Tibial nerve (tissue), 4 donors: ENCODE measurements around the gene FAM131A. TPM values are rescaled to one million over a fixed set of nuclear protein-coding genes. Genes with fewer than 3 reads are reported as not detected.

Experiments used
- DNase-seq, 2 donors: peaks; one replicate each; pipeline ENCODE4 v3.0.0-alpha.2; 2019; ENCODE audit warnings: low spot score in 2 of 2
- H3K27ac ChIP-seq, 4 donors: fragments of 200-600 bp; sonication (generic) in 3 of 4; one replicate each; pipeline ENCODE4 v1.5.1; 2017 to 2019; ENCODE audit warnings: mild to moderate bottlenecking in 1 of 4
- H3K27me3 ChIP-seq, 2 donors: fragments of 200-600 bp; sonication (generic) in 1 of 2; one replicate each; pipeline versions ENCODE4 v1.5.1 to v1.6.0; 2017 to 2019
- H3K36me3 ChIP-seq, 3 donors: fragments of 200-600 bp; sonication (generic); one replicate each; pipeline ENCODE4 v1.5.1; 2018 to 2019
- H3K4me1 ChIP-seq, 4 donors: fragments of 200-600 bp; sonication (generic) in 3 of 4; one replicate each; pipeline ENCODE4 v1.5.1; 2017 to 2019
- H3K4me3 ChIP-seq, 4 donors: fragments of 200-600 bp; sonication (generic) in 3 of 4; one replicate each; pipeline ENCODE4 v1.5.1; 2017 to 2019; ENCODE audit warnings: mild to moderate bottlenecking in 1 of 4, moderate library complexity in 1 of 4
- H3K9me3 ChIP-seq, 4 donors: fragments of 200-600 bp; sonication (generic) in 3 of 4; one replicate each; pipeline ENCODE4 v1.5.1; 2017 to 2019
- EP300 ChIP-seq, 2 donors: sonication (generic); formaldehyde crosslinking; IDR thresholded peaks; one replicate each; pipeline ENCODE4 v1.6.1; 2017; ENCODE audit warnings: antibody characterized with exemption in 2 of 2, mild to moderate bottlenecking in 1 of 2
- POLR2A ChIP-seq, 2 donors: fragments of 450-650 bp; IDR thresholded peaks; one replicate each; pipeline ENCODE4 v1.6.1; 2017; ENCODE audit warnings: antibody characterized with exemption in 2 of 2, mild to moderate bottlenecking in 2 of 2, moderate library complexity in 2 of 2
- WGBS, 2 donors: methylation state at CpG; one replicate each; pipeline ENCODE4 v1.1.5; 2018; 5-methylcytosine and 5-hydroxymethylcytosine counted together
- total RNA-seq, 4 donors: library from RNA; depleted of rRNA; stranded (reverse); fragments of >200 nt; gene quantifications; one replicate each; pipeline ENCODE4 v1.1.0, GENCODE V29; 2016
- TF ChIP-seq, protein P1 (sequence below), 5 experiments: fragments of 200-600 bp in 3 of 5; fragments of 450-650 bp in 2 of 5; sonication (generic) in 3 of 5; IDR thresholded peaks; one replicate each; pipeline ENCODE4 v1.5.1; 2016 to 2019; ENCODE audit warnings: antibody characterized with exemption in 5 of 5, mild to moderate bottlenecking in 3 of 5, moderate library complexity in 2 of 5

The FAM131A gene
- total RNA-seq, 4 donors from 2014 or later: 35.0 to 45.3 (median 39.6) TPM

DNA sequence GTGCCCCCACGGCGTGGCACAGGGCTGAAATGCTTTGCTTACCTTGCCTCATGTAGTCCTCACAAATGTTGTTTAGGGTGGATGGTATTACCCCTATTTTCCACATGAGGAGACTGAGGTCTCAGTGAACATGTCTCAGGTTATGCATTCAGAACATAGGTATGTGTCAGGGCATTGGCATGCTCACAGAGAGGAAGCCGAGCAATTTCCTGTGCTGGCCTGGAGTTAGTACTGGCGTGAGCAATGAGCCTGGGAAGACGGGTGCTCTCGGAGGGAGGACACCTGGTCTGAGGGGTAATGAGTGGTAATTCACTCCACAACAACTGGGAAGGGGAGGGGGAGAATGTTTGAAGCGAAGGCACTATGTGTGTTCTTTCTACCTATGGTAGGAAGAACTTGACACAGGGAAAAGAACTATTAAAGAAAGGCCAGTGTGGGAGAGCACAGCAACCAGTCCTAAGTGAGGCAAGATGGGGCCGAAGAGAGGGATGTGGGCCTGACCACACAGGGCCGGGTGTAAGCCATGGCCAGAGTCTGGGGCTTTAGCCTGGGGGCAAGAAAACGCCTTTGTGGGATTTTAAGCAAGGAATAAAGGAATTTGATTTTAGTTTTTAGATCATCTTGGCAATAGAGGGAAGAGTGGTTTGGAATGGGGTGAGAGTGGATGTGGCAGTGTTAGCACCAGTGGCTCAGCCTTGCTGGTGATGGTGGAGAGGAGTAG, 4.9 kb upstream of the FAM131A start:
- Histone ChIP-seq H3K36me3 (peaks cover 0 to 77% (median 45%) of the 10 kb centered on the region in 3 donors), H3K27me3 (no peaks in the 10 kb centered on the region), H3K9me3 (no peaks in the 10 kb centered on the region), H3K4me1 (peaks cover 0 to 11% (median 7%) of the 10 kb centered on the region in 4 donors), H3K4me3 (no peak overlapping the region), H3K27ac (peak overlapping the region in 2 of 4 donors; percentile 52 to 97)
- TF ChIP-seq, protein P1, sequence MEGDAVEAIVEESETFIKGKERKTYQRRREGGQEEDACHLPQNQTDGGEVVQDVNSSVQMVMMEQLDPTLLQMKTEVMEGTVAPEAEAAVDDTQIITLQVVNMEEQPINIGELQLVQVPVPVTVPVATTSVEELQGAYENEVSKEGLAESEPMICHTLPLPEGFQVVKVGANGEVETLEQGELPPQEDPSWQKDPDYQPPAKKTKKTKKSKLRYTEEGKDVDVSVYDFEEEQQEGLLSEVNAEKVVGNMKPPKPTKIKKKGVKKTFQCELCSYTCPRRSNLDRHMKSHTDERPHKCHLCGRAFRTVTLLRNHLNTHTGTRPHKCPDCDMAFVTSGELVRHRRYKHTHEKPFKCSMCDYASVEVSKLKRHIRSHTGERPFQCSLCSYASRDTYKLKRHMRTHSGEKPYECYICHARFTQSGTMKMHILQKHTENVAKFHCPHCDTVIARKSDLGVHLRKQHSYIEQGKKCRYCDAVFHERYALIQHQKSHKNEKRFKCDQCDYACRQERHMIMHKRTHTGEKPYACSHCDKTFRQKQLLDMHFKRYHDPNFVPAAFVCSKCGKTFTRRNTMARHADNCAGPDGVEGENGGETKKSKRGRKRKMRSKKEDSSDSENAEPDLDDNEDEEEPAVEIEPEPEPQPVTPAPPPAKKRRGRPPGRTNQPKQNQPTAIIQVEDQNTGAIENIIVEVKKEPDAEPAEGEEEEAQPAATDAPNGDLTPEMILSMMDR (IDR thresholded peaks at IDR 0.05): no peak
- peak in 1 of 2 donors; percentile 11 for TF ChIP-seq EP300 (IDR thresholded peaks at IDR 0.05)
- TF ChIP-seq POLR2A (IDR thresholded peaks at IDR 0.05): no peak
- WGBS, 2 donors: 78 to 80% methylated on average over 10 of the region's 10 CpGs
- no peak for DNase-seq

DNA sequence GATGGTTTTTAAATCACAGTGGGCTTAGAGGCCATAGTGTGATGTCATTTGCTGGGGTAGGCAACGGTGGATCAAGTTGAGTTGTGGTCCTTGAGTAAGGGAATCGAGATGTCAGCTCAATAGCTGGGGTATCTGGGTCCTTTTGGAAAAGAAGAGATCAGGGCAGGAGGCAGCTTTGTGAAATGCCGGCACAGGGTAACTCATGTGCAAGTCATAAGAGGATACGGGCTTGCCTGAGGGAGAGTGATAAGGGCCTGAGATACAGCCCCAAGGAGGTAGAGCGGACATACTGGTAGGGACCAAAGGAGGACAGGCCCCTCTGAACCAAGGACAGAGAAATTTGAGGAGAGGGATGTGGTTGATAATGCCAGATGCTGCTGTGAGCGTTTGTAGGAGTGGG, 4.2 kb upstream of the FAM131A start:
- H3K4me3 ChIP-seq: no peak overlapping the region
- H3K9me3 ChIP-seq: no peaks in the 10 kb centered on the region
- H3K4me1 ChIP-seq: peaks cover 0 to 17% (median 13%) of the 10 kb centered on the region in 4 donors
- H3K27ac ChIP-seq: peak overlapping the region in 1 of 4 donors; percentile 97
- WGBS, 2 donors: 81 to 82% methylated on average over 6 of the region's 6 CpGs
- TF ChIP-seq, protein P1 (IDR thresholded peaks at IDR 0.05): no peak
- TF ChIP-seq EP300 (IDR thresholded peaks at IDR 0.05): no peak
- no peak for TF ChIP-seq POLR2A (IDR thresholded peaks at IDR 0.05)
- H3K36me3 ChIP-seq: peaks cover 0 to 70% (median 41%) of the 10 kb centered on the region in 3 donors
- H3K27me3 ChIP-seq: no peaks in the 10 kb centered on the region
- DNase-seq: no peak

DNA sequence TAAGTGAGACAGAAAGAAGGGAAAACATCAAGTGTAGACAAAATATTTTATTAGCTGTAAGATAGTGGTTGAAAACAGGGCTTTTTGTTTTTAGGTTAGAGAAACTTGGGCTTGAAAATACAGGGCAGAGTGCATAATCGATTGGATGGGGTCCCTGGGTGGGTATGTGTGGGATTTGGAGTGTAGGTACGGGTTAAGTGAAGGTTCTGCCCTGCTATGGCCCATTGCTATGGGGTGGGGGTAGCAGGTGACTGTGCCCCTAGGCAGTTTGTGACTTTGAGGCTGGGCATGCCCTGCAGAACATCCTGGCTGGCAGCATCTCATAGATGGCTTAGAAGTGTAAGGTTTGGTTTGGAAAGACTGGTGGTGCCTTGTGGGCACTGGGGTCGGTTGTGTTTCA, 3.7 kb upstream of the FAM131A start:
- Histone ChIP-seq H3K4me1 (peaks cover 0 to 22% (median 18%) of the 10 kb centered on the region in 4 donors), H3K27me3 (no peaks in the 10 kb centered on the region), H3K27ac (peak overlapping the region in 1 of 4 donors; percentile 97), H3K9me3 (no peaks in the 10 kb centered on the region), H3K4me3 (no peak overlapping the region), H3K36me3 (peaks cover 0 to 65% (median 36%) of the 10 kb centered on the region in 3 donors)
- DNase-seq: no peak
- TF ChIP-seq EP300 (IDR thresholded peaks at IDR 0.05) (no peak), POLR2A (IDR thresholded peaks at IDR 0.05) (no peak)
- TF ChIP-seq, protein P1 (IDR thresholded peaks at IDR 0.05): no peak
- WGBS, 2 donors: 74 to 87% methylated on average over 3 of the region's 3 CpGs

DNA sequence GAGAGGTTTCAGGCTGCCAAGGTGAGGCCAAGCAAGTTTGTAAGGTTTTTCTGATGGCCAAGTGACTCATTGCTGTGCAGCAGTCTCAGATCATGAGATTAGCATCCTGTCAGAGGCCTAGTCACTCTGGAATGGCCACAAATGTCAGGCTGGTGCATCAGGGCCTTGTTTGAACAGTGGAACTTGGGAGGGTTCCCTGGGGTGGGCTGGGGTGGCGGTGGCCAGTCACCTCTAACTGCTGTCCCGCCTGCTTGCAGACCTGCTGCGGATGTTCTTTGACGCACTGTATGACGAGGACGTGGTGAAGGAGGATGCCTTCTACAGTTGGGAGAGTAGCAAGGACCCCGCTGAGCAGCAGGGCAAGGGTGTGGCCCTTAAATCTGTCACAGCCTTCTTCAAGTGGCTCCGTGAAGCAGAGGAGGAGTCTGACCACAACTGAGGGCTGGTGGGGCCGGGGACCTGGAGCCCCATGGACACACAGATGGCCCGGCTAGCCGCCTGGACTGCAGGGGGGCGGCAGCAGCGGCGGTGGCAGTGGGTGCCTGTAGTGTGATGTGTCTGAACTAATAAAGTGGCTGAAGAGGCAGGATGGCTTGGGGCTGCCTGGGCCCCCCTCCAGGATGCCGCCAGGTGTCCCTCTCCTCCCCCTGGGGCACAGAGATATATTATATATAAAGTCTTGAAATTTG, 2.8 kb upstream of the FAM131A start:
- H3K27ac ChIP-seq: peak overlapping the region; percentile 94 to 100 (median 98)
- H3K9me3 ChIP-seq: no peaks in the 10 kb centered on the region
- H3K4me1 ChIP-seq: peaks cover 0 to 32% (median 23%) of the 10 kb centered on the region in 4 donors
- DNase-seq: no peak
- H3K27me3 ChIP-seq: no peaks in the 10 kb centered on the region
- H3K36me3 ChIP-seq: peaks cover 0 to 56% (median 33%) of the 10 kb centered on the region in 3 donors
- TF ChIP-seq EP300 (IDR thresholded peaks at IDR 0.05): no peak
- TF ChIP-seq, protein P1 (IDR thresholded peaks at IDR 0.05): no peak
- no peak for TF ChIP-seq POLR2A (IDR thresholded peaks at IDR 0.05)
- 67 to 69% methylated on average over 15 of the region's 15 CpGs for WGBS, 2 donors
- no peak overlapping the region for H3K4me3 ChIP-seq

DNA sequence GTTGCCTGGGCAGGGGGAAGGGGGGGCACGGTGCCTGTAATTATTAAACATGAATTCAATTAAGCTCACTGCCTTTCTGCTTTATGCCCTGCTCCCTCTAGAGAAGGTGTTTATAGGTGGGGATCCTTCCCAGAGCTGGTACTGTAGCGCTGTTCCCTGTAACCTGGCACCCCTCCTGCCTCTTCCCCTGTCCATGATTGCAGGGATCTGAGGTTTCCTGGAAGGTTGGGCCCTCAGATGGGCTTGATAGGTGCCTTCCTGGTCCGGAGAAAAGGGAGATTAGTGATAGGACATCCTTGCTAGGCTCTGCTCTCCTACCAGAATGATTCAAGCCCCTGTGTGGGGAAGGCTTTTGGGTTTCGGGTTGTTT, 2.1 kb upstream of the FAM131A start:
- peak overlapping the region; percentile 63 to 98 (median 89) for H3K4me3 ChIP-seq
- H3K27me3 ChIP-seq: no peaks in the 10 kb centered on the region
- H3K9me3 ChIP-seq: no peaks in the 10 kb centered on the region
- peaks cover 0 to 34% (median 23%) of the 10 kb centered on the region in 4 donors for H3K4me1 ChIP-seq
- DNase-seq: no peak
- no peak for TF ChIP-seq POLR2A (IDR thresholded peaks at IDR 0.05)
- TF ChIP-seq, protein P1 (IDR thresholded peaks at IDR 0.05): no peak
- no peak for TF ChIP-seq EP300 (IDR thresholded peaks at IDR 0.05)
- peaks cover 0 to 49% (median 29%) of the 10 kb centered on the region in 3 donors for H3K36me3 ChIP-seq
- 58 to 62% methylated on average over 4 of the region's 4 CpGs for WGBS, 2 donors
- H3K27ac ChIP-seq: peak overlapping the region; percentile 94 to 100 (median 98)
